ENCODE measurements around the gene KCNQ1.

GRCh38 chr11:2770761-2771301 is 326.0 kb downstream of the KCNQ1 start:
- TF ChIP-seq POLR2AphosphoS5 (IDR thresholded peaks at IDR 0.05; ENCODE audit: low read depth) (no peak), EZH2phosphoT487 (IDR thresholded peaks at IDR 0.05; ENCODE audit: unreplicated experiment) (no peak), EZH2 (IDR thresholded peaks at IDR 0.05; ENCODE audit: low read depth, unreplicated experiment) (no peak), CTCF (conservative IDR thresholded peaks at IDR 0.05; ENCODE audit: low read depth in 2 of 2) (no peak)

Measured in GM23338 (cell line).